Activated gamma-delta T cell (primary cell): ENCODE data around the gene GLIS1.

Experiments
- DNase-seq: peaks from one replicate; lab custom pipeline; 2025; lab: John Stamatoyannopoulos, UW

Gene GLIS1

DNA sequence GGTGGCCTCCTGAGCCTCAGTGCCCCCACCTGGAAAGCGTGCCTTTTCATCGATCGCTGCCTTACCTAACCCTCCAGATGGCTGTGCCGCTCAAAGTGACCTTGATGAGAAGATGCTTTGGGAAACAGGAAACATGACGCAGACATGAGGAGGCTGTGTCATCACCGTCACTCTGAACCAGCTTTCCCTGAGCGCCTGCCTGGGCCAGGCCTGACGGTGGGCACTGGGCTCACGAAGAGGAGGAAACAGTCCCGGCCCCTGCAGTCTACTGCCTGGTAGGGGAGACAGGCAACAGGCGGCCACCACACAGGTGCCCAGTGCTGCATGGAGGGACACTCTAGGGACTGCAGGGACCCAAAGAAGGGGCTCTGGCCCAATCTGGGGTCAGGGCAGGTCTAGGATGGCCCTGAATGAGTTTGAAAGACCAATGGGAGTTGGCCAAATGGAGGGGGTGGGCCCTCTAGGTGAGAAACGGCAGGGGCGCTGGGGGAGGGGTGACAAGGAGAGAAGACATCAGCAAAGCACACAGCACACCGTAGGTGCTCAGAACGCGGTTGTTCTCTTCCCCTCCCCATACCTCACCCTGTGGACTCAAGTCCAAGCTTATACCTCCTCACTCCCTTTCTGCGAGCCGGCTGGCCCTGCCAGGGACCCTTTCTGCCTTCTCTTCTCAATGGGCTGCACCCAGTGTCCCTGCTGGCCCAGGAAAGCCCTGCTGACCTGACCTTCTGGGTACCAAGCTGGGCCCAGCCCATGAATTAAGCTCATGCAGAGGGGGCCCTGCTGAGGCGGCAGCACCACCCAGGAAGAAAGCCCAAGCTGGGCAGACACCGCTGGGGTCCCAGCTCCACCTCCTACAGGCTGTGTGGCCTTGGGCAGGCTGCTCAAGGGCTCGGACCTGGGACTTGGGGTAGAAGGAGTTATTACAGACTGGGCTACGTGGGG, 44.9 kb downstream of the GLIS1 start:
- DNase-seq, result no peak

DNA sequence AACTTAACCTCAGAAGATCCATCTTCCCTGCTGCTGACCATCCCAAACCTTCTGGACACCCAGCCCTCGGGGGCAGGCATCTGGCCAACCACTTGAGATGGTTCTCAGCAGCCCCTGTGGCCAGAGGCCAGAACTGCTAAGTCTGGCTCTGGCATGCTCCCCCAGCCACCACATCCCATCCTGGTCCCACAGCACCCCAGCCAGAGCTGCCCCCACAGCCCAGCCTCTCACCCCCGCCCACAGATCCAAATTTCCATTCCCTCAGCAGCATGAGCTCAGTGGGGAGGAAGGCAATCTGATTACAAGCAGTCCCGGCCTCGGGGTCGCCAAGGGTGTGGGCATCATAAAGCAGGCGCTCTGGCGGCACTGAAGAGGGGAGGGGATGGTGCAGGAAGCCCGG, 45.6 kb downstream of the GLIS1 start:
- no peak for DNase-seq

DNA sequence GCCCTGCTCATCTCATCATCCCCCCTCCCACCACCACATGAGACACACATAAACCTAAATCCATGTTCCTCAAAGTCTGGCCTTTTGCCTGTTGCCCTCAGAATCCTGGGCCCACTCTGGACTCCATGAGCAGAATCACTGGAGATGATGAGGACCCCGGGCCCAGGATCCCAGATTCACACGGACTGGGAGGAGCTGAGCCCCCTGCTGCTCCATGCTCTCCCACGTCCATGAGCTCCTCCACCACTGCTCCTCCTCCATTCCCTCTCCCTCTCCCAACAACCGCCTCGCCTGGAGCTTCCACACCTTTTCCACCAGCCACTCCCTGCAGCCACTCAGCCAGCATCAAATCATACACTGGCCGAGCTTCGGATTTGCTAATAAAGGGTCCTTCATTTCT, 47.6 kb downstream of the GLIS1 start:
- no peak for DNase-seq

DNA sequence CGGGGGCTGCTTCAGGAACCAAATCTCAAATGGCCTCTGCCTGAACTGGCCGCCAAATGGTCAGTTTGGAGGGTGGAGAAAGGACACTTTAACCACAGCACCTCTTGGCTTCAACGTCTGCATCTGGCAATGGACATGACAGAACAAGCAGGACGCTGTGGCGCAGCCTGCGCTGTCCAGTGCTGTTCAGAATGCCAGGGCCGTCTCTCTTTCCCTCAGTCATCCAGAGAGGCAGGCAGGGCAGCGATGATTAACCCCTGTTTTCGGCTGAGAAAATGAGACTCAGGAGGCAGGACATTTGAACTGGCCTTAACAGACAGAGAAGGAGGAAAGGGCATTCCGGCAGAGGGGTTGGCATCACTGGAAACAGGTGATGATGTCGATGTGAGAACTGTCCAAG, 48.6 kb downstream of the GLIS1 start:
- DNase-seq, result no peak

DNA sequence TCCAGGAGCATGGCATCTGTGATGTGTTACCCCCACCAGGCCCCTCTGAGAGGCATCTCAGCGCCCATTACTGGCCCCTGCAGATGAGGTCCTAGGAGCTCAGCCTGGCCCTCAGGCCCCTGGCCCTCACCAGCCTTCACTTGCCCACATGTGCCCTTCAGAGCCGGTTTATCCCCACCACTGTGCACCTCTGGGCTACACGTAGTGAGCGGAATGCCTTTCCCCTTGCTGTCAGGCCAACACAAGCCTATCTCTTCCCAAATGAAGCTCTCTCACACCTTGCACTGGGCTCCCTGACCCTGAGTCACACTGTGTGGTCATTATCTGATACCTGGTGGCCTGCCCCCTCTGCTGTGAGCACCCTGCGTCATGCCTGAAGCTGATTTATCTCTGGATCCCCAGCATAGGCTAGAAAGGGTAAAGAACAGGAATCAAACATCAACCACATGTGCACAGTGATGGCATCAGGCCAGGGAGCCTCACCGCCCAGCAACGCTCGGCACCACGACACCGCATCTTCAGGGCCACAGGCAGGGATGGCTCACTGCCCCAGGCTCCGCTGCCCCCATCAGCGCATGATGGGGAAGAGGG, 49.1 kb downstream of the GLIS1 start:
- DNase-seq, result no peak

DNA sequence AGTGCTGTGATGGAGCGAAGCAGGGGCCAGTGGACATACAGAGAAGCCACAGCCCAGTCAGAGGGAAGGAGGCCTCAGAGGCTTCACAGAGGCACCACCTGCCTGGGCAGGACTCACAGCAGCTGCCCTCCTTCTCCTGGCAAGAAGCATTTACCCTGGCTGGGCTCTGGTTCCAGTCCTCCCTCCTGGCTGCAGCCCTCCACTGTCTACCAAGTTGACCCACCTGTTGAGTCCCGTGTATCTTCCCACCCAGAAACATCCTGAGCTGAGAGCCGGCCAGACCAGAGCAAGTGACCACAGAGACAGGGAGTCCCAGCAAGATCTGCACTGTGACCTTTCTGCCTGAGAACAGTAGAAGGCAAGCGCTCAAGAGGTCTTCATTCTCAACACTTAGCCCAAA, 49.7 kb downstream of the GLIS1 start:
- DNase-seq, result no peak

DNA sequence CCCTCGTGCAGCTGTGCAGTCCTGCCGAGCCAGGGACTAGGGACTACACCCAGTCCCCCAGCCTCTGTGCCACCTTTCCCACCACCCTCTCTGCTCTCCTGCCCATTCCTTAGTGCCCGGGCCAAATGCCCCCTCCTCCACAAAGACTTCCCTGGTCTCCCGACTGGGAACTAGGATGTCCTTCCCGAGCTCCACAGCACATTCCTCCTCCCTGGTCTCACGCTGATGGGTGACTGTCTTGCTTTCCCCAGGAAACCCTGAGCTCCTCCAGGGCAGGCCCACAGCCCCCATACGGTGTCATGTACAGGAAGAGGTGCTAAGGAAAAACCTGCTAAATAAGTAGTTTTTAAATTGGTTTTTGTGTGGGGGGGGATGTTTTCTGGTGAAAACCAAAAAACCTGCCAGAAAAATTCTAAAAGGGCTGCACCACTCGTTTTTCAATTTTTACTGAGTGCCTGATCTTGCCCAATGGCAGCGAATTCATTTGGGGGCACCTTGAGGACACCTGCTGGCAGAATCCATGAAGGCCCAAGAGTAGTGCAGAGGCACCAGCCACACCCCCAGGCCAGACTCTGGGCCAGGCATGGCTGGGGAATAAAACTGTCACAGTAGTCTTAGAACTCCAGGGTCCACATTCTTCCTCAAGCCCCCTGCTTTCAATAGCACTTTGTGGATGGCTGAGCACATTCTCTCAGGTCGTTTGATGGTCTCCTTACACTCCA, 50.4 kb downstream of the GLIS1 start:
- no peak for DNase-seq

DNA sequence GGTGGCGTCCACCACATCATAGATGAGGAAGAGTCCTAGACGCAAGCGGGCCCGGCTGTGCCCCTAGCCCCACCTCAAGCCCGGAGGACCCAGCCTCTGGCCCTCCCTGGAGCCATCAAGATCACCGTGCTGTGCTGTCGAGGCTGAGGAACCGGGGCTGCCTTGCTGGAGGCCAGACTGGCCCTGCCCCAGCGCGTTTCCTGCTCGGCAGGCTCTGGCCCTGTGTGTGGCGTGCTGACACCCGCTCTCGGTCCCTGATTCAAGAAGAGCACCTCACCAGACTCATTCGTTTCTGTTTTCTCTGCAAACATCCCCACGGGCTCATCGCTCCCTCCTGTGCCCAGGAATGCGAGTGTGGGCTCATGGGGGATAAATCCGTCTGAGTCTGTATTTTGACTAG, 51.1 kb downstream of the GLIS1 start:
- no peak for DNase-seq

DNA sequence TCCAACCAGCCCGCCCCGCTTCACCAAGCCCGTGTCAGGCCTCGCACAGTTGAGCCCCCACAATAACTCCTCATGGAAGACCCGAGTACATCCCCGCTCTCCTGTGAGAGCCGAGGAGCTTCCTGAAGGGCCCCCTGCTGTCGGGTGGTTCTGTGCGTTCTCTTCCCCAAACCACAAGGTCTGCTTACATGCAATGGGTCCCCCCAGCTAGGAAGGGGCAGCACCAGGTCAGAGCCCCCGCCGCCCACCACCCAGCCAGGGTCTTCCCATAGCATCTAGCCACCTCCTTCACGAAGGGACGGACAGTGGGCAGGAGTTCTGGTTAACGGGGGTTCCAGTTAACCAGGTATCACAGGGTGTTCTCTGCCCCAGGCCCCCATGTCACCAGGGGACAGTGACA, 51.5 kb downstream of the GLIS1 start:
- DNase-seq, result no peak

DNA sequence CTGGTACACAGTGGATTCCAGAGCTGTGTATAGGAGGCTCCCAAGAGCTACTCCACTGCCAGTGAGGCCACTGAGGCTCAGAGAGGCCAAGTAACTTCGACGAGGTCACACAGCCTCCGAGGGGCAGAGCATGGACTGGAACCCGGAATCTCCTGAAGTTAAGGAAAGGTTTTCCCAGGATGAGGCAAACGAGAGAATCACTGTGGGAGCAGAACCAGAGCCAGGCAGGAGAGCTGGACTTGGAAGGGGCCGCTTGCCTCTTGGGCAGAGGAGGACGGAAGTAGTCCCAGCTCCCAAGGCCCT, 52.0 kb downstream of the GLIS1 start:
- DNase-seq, result no peak

DNA sequence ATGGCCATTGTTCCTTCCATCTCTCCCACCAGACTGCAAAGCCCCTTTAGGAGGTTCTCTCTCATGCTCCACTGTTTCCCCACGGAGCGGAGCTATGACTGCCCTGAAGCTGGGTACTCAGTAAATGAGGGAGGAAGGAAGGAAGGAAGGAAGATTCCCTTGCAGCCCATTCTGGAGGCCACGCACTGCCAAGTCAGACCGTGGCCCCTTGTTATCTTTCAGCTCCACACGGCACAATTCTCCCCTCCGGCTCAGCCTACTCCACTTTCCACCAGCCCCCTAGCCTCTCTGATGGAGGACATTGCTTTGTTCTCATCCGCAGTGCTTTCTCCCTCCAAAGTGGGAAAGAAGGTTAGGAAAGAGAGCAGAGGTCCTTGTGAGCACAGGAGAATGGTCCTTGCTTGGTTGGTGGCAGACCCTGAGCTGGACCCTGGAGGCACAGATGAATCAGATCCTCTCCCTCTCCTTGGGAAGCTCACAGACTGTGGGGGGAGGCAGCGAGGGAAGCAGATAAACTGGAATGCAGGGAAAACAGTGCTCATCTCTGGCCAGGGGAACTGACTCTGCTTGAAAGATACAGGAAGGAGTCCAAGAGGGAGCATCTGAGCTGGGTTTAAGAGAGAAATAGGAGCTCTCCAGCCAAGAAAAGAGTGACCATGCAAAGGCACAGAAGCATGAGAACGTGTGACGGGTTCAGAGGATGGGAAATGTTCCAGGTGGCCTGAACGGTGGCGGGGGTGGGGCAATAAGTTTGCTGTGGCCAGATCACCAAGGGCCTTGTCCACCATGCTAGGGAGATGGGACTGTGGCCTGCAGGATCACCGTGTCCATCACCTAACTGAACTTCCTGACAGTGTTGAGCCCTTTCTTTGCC, 52.6 kb downstream of the GLIS1 start:
- DNase-seq, result no peak

DNA sequence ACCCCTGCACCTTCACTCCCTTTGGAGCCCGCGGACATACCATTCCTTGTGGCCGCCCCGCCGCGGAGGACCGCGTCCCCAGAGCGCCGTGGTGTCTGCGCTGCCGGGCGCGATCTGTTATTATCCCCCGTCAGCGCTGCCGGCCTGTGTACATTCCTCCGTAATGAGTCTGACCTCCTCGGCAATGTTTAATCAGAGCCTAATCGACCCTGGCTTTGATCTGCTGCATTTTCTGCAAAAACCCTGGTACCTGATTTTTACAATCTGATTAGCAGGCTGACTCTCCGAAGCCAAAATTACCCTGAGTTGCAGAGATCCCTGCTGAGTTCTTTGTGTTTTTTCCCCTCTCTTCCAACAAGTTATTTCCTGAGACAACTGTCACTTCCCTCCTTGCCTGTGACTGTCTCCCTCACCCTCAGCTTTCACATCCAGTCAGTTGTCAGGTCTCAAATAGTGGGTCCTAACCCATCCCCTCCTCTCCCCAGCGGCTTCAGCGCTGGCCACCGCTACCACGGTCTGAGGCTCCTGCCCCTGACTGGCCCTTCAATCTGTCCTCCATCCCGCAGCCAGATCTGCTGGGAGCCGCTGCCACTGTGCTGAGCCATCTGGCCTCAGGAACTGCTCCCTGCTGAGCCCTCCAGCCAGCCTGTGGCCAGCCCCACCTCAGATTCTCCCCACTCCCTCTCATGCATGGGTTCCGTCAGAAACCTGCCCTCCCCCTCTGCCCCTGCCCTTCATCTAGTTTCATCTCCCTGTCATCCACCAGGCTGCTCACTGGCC, 53.5 kb downstream of the GLIS1 start:
- DNase-seq, result no peak

DNA sequence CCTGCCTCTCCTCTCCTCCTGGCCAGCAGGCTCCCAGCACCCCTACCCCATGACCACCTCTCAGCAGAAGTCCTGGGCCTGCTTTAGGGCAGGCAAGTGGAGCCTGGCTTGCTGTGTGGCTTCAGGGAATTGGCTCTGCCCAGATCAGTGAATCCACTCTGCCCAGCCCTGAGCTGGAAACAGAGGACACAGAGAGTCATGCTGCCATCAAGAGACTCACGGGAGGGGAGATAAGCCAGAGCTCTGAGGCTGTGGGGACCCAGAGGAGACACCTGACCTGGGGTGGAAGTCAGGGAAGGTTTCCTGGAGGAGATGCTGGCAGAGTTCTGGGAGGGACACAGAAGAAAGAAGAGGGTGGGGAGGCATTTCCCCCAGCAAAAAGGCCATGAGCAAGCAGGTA, 54.2 kb downstream of the GLIS1 start:
- no peak for DNase-seq

DNA sequence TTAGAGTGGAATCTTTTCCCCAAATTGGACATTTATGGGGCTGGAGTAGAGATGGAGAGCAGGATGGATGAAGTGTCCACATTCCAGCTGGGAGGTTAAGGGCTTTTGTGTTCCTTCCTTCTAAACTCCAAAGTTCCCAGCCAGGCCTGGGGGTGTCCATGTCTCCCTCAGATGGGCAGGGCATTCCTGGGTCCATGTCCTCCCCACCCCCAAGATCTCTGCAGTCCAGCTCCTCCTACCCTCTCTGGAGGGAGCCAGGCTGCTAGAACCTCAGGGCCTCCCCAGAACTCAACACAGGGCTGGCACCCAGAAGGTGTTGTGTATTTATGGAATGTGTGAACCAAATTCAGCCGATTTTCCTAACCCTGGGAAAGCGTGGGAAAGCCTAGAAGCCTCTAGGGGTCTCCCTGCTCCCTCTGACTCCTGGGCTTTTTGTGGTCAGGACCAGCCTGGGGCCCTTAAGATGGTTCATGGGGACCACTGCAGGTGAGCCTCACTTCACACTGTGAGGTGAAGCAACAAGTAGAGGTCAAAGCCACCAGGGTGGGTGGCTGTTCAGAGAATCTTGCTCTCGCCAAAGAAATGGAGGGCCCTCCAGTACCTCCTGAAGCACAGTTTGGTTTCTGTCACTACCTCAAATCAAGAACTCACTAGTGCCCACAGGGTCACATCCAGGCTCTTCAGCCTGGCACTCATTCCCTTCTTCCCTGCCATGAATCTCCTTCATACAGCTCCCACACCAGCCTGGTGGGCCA, 54.8 kb downstream of the GLIS1 start:
- no peak for DNase-seq

DNA sequence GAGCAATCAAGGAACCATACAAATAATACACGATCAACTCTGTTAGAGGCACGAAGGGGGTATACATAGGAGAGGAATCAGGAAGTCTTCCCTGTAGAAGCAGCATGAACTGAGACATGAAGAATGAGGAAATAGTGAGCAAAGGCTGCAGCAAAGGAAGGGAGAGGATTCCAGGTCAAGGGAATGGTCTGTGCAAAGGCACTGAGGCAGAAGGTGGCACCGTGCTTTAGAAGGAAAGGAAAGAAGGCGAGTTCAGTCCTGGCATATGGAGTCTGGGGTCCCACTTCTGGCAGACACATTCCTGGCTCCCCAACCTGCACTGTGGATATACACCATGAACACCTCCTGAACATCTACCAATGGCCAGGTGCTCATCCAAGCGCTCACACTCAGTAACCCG, 56.1 kb downstream of the GLIS1 start:
- no peak for DNase-seq

DNA sequence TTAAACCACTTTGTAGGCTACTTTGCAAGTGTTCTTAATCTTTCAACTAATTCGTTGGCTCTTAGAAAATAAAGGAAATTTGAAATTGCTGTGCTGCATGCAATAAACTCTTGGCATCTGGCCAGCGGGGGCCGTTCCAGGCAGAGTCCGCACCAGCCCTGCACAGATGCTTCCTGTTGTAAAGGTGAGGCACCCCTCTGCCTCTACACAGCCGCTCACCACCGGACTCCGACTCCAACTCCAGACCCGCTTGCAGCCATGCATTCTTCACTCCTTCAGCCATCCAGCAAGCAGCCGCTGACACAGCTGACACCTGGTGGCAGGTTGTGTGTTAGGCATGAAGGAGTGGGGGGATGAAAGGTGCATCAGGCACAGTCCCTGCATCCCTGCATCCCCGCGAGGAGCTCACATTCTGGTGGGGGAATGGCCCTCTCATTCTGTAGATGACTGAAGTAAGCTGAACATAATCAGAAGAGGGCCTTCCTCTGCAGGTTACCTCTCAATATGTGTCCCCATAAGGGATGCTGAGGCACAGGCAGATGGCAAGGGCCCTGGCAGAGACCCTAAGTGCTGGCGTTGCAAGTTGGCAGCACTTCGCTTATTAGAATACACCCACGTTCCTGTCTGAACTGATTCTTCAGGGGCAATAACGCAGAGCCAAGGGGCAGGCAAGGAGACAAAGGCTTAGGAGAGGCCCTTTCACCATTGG, 56.8 kb downstream of the GLIS1 start:
- DNase-seq, result no peak

DNA sequence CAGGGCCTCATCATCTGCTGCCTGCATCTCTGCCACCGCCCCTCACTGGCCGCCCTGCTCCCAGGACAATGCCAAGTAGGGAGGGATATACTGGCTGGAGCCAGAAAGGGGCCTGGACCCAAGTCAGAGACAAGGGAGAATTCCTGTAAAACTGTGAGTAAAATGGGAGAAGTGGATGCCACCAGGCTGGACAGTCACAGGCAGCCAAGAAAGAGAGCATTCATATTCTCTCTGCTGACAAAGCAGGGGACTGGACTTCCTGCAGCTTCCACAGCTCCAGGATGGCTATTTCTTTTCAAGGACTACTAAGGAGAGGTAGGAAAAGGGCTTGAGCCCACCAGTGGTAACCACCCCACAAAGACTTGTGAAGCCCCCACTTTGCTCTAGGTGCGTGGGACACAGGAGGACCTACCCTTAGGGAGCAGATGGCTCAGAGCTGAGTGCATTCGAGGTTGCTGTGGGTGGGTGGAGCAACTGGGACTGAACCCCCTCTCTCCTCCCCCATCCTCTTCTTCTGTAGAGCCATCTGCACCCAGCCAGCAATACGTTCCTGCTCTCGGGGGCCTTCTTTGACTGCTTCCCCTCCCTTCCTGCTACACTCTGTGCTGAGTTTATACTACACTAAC, 57.5 kb downstream of the GLIS1 start:
- DNase-seq, result no peak

DNA sequence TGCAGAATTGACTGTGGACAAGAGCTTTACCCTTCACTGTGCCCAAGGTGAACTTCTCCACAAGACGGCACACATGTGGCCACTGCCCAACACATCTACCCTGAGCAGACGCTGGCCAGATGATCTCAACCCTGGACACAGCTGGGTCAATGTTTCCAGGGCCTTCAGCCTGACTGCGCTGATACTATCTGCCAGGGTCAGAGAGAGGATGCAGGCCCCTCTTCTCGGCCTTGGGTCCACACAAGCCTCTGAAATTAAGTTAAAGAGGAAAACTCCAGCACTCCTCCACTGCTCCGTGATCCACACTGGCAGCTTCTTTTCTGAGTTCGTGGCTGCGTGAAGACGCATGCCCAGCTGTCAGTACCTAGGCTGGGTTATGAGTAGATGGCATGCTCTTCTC, 58.1 kb downstream of the GLIS1 start:
- DNase-seq, result no peak
